ENCODE measurements around the gene GNB1L. TPM values are rescaled to one million over a fixed set of nuclear protein-coding genes. Genes with fewer than 3 reads are reported as not detected.
A peak's percentile ranks its signal among the peaks of the same experiment; 100 is the strongest.

The GNB1L gene
- total and polyA plus RNA-seq, 9 of the 15 experiments (the other 6 are each of a cell fraction or from before 2014, with no cell fraction given), result 0.56 to 50.5 (median 10.2) TPM

DNA sequence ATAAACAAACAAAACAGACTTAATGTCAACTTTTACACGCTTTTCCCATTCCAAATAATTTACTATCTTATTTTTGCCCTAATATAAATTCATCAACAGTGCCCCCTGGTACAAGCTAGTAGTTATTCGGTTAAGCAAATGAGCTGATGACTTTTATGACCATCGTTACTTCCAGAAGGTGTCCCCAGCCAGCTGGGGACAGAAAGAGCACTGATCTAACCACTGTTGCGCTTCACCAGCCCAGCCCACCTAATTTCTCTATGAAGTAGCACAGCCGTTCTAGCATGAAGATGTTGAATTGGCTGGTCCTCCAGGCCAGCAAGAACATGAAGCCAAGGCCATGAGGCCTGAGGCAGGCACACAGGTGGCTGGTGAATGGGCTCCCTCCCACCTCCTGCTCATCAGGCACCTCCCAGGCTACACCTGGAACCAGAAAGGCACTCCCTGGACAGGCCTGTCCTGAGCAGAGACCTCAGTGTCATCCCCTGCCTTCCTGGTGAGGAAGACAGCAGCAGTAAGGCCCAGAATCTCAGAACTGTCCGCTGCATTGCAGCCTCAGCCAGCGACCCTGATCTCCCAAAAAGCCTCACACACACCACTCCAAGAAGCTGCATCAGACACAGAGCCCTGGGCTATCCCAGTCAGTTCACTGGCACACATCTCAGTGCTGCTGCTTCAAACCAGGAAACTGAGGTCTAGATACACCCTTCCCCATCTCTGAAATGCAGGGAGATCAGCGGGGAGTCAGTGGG is 12.9 kb downstream of the GNB1L start (continued):
- TF ChIP-seq, protein P1, sequence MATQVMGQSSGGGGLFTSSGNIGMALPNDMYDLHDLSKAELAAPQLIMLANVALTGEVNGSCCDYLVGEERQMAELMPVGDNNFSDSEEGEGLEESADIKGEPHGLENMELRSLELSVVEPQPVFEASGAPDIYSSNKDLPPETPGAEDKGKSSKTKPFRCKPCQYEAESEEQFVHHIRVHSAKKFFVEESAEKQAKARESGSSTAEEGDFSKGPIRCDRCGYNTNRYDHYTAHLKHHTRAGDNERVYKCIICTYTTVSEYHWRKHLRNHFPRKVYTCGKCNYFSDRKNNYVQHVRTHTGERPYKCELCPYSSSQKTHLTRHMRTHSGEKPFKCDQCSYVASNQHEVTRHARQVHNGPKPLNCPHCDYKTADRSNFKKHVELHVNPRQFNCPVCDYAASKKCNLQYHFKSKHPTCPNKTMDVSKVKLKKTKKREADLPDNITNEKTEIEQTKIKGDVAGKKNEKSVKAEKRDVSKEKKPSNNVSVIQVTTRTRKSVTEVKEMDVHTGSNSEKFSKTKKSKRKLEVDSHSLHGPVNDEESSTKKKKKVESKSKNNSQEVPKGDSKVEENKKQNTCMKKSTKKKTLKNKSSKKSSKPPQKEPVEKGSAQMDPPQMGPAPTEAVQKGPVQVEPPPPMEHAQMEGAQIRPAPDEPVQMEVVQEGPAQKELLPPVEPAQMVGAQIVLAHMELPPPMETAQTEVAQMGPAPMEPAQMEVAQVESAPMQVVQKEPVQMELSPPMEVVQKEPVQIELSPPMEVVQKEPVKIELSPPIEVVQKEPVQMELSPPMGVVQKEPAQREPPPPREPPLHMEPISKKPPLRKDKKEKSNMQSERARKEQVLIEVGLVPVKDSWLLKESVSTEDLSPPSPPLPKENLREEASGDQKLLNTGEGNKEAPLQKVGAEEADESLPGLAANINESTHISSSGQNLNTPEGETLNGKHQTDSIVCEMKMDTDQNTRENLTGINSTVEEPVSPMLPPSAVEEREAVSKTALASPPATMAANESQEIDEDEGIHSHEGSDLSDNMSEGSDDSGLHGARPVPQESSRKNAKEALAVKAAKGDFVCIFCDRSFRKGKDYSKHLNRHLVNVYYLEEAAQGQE (IDR thresholded peaks at IDR 0.05; ENCODE audit: borderline replicate concordance), result peak; percentile 43; the same call in 1 of the 2 replicates
- TF ChIP-seq, protein P1 (CRISPR knock-in tag; IDR thresholded peaks at IDR 0.05; ENCODE audit: low read depth), result no peak
- TF ChIP-seq RCOR1 (IDR thresholded peaks at IDR 0.05; ENCODE audit: borderline replicate concordance in 1 of 2, low read depth in 2 of 2, low read length in 2 of 2) (no peak), TAF15 (IDR thresholded peaks at IDR 0.05; ENCODE audit: low read depth, low read length) (no peak), PRMT5 (CRISPR knock-in tag; IDR thresholded peaks at IDR 0.05) (0 out of 2 replicates have a peak, but pooled peaks have one; percentile 45)
- TF ChIP-seq, protein P2, sequence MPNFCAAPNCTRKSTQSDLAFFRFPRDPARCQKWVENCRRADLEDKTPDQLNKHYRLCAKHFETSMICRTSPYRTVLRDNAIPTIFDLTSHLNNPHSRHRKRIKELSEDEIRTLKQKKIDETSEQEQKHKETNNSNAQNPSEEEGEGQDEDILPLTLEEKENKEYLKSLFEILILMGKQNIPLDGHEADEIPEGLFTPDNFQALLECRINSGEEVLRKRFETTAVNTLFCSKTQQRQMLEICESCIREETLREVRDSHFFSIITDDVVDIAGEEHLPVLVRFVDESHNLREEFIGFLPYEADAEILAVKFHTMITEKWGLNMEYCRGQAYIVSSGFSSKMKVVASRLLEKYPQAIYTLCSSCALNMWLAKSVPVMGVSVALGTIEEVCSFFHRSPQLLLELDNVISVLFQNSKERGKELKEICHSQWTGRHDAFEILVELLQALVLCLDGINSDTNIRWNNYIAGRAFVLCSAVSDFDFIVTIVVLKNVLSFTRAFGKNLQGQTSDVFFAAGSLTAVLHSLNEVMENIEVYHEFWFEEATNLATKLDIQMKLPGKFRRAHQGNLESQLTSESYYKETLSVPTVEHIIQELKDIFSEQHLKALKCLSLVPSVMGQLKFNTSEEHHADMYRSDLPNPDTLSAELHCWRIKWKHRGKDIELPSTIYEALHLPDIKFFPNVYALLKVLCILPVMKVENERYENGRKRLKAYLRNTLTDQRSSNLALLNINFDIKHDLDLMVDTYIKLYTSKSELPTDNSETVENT (CRISPR knock-in tag; IDR thresholded peaks at IDR 0.05), result peak; percentile 11; the same call in 1 of the 2 replicates
